Stimulated activated CD4-positive, alpha-beta T cell treated with anti-CD3 and anti-CD28 coated beads, Interleukin-2, amount 100 ng/mL, for 24 hours (primary cell): Measurements from ENCODE around the gene DLK2.
"Not testable (repeated sequence)": the region's sequence is repeated elsewhere in the genome, so short reads cannot be mapped to it uniquely, and the experiment has no call there.

ENCODE experiments used
- DNase-seq, 2 donors: peaks; one replicate each; pipeline ENCODE4 v3.0.0-alpha.2; 2020

DLK2 gene

GRCh38 chr6:43481075-43481474 is 25.7 kb upstream of the DLK2 start:
- DNase-seq: no peak

DNA sequence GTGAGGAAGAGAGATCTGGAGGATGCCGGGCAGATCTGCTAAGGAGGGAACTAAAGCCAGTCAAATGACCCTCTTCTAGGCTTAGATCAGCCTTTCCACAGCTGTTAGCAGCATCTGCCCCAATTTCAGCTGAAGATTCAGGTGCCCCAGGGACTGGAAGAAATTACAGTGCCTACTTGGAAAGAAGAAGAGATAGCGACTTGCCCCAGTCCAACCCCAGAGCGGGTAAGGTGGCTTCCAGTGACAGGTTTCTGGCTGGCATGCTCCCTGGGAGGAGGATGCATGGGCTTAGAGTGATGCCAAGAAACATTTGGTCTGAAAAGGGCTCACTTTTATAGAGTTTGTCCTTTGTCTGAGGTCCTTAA is 22.6 kb upstream of the DLK2 start:
- DNase-seq: peak; percentile 6 to 22

DNA sequence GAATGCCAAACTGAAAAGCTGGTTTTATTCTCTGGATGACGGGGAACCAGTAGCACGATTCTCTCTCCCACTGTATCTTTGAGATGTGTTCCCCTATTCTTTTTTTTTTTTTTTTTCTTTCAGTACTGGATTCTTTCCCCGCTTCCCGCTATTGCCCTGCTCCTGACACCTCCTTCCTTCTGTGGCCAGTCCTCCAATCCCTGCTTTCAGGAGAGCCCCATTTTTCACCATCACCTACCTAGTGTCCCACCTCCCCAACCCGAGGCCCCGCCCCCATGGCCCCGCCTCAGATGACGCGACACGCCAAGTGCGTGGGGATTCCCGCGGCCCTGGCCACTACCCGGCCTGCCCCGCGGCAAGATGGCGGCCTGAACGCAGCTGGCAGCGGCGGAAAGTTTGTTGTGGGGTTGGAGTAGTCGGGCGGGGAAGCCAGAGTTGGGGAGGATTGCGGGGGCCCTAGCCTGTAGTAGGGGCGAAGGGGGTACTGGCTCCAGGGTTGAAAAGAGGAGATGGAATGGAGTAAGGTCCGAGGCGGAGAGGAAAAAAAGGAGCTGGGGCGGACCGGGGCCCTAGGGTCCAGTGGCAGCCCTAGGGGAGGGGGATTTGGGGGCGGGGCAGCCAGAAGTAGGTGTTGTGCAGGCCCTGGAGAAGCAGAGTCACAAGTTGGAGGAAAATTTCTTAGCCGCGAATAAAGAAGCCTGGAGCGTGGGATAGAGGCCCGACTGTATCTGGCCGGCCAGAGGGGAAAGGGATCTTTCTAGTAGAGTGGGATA is 22.1 kb upstream of the DLK2 start, which contains the start of gene TJAP1:
Gene TJAP1, plus strand, starts transcription at position 336 of the 773 bp plus-strand sequence. CDS start 21,432 bp downstream, outside the sequence.
- peak; percentile 99 to 100 for DNase-seq

DNA sequence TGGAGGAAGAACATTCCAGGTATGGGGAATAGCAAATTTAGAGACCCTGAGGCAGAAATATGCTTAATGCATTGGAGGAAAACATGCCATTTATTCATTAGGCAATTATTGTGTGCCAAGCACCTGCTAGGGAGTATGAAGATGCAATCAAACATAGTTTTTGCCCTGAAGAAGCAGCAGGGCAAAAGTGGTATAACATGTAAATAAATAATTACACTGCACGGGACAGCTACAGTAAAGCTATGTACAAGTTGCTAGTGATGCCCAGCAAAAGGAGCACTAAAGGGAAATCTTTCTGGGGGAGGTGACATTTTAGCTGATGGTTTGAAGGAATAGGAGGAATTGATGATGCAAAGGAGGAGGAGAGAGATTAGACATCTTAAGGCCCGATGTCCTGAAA is 21.4 kb upstream of the DLK2 start:
- DNase-seq: no peak

DNA sequence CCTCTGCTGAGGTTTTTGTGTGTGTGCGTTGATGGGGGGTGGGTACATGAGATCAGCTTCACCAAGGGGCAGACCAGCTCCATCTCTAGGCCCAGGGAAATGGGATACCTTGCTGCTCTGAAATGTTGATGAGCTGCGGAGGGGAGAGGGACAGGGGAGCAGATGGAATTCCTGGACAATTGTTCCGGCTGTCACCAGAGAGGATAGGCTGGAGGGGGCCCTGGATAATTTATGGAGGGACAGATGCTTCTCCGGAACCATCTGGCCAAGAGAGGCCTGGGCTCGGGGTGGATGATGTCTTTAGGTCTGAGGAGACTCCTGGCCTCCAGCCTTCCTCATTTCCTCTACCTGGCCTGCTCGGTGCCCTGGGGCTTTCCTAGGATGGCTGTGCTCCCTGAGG is 20.2 kb upstream of the DLK2 start:
- no peak for DNase-seq

- DNase-seq: no peak
These were observed 17.2 kb upstream of the DLK2 start for GRCh38 chr6:43472515-43472914.

DNA sequence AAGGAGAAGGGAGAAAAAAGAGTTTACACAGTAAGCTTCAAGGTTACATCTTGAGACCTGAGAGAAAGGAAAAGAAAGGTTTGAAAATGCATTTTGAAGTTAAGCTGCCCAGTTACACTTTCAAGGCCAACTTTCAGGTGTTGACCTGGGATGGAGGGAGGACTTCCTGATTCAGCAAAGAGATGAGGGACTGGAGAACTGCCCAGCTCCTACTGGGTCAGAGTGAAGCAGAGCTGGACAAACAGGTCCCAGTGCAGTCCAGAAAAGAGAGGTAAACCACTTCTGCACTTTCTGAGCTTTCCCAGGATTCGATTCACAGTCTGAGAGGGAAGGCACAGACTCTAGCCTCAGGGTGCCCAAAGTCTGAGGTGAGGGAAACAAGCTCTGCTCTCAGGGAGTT is 16.1 kb upstream of the DLK2 start:
- no peak for DNase-seq

GRCh38 chr6:43469947-43470346 is 14.6 kb upstream of the DLK2 start:
- DNase-seq: no peak

GRCh38 chr6:43468748-43469681 is 13.7 kb upstream of the DLK2 start:
- DNase-seq: no peak

- DNase-seq: no peak
These were observed 12.9 kb upstream of the DLK2 start for GRCh38 chr6:43468240-43468639.

- DNase-seq: no peak
These were observed 12.4 kb upstream of the DLK2 start for GRCh38 chr6:43467752-43468151.

DNA sequence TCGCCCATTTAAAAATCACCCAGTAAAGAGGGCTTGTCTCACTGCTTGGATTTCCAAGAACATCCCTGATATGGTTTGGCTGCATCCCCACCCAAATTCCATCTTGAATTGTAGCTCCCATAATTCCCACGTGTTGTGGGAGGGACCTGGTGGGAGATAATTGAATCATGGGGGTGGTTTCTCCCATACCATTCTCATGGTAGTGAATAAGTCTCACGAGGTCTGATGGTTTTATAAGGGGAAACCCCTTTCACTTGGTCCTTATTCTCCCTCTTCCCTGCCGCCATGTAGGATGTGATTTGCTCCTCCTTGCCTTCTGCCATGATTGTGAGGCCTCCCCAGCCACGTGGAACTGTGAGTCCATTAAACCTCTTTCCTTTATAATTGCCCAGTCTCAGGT is 11.9 kb upstream of the DLK2 start:
- not testable (repeated sequence) for DNase-seq

GRCh38 chr6:43465948-43466347 is 10.6 kb upstream of the DLK2 start:
- DNase-seq: no peak

GRCh38 chr6:43464337-43464736 is 9.0 kb upstream of the DLK2 start:
- no peak for DNase-seq

GRCh38 chr6:43461936-43462335 is 6.6 kb upstream of the DLK2 start:
- DNase-seq: no peak

GRCh38 chr6:43460032-43460431 is 4.7 kb upstream of the DLK2 start:
- DNase-seq: no peak

DNA sequence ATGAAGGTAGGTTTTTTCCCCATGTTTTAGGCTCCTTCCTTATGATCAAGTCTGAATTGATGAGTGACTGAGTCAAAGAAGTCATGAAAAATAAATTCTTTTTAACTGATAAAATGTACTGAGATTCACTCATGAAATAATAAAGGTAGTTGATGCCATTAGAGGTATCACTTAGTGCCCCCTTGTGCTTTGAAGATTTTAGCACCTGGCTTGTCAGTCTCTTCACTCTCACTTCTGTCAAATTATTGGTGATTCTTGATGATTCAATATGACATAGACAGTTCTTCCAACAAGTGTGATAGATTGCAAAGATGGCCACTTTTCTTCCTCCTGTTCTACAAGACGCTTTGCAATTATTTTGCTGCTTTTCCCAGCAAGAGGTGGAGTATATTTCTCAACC is 4.2 kb upstream of the DLK2 start:
- DNase-seq: no peak

GRCh38 chr6:43458154-43458553 is 2.8 kb upstream of the DLK2 start:
- DNase-seq: not testable (repeated sequence)

DNA sequence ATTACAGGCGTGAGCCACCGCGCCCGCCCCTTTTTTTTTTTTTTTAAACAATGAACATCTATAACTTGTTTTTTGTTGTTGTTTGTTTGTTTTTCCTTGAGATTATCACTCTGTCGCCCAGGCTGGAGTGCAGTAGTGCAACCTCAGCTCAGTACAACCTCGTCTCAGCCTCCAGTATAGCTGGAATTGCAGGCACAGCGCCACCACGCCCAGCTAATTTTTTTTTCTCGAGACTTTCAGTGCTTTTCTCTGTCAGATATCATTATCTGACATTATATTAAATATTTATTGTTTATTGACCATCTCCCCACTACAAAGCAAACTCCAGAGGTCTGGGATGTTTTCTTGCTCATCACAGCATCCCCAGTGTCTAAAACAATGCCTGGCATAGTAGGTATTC is 2.3 kb upstream of the DLK2 start:
- DNase-seq: no peak

DNA sequence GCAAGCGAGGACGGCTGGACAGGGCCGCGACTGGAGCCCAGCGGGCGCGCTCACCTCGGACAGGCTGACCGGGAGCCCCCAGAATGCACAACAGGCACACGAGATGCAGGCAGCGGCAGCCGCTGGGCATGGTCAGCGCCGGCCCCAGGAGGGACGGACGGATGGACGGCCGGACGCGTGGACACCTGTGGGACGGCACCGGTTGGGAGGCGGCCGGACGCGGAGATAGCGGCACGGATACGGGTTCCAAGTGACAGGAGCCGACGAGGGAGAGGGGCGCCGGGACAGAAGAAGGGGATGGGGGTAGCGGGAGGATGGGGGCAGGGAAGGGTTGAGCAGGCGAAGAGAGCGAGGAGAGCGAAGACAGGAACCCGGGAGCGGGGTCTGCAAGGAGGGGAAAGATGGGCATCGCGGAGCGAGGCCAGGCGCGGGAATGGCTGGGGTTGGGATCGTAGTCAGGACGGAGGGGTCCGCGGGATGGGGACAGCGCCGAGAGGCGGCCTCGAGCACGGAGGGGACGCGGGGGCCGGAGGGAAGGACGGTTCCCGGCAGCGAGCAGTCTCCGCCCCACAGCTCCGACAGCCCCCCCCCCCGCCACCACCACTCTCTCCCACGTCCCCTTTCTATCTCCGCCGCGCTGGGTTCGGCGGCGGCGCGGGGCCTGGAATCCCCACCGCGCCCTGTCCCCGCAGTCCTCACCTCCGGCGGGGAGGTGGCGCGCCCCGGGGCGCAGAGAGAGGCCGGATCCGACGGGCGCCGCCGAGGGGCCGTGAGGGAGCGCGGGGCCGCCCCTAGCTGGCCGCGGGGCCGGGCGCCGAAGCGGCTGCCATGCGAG is 435 bp downstream of the DLK2 start:
- DNase-seq: peak; percentile 37 to 39

DNA sequence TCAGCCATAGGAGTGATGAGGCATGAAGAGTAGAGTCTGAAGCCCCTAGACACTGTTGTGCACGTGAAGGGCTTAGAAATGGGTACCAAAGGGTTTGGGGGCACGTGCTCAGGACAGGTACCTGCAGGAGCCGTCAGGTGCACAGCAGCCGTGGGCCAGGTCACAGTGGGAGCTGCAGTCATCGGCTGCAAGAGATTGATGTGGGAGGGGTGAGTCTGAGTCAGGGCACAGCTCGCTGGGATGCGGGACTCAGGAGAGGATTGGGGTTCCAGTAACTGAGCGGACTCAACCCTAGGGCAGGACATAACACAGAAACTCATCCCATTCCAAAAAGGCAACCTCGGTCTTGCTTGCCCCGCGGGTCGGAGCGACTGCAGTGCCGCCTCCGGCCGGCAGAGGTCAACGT is 1.1 kb downstream of the DLK2 start:
- DNase-seq: peak; percentile 75 to 82

GRCh38 chr6:43453831-43454230 is 1.5 kb downstream of the DLK2 start:
- no peak for DNase-seq

DNA sequence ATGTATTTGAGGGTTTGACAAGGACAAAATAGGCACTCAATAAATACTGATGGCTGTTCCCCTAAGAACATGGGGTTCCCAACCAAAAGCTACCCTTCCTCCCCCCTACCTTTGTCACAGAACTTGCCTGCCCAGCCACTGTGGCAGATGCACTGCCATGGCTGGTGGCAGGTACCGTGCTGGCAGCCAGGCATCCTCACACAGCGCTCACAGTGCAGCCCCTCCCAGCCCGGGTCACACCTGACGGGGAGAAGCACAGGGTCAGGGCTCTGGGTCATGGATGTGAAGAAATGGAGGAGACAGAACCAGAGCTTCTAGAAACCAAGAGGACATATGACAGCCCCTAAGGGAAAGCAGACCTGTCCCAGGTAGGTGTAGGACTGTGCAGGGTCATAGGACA is 2.5 kb downstream of the DLK2 start:
- no peak for DNase-seq
